Peyer's patch (tissue), 4 donors: ENCODE results near the gene MCOLN1. TPM values are rescaled to one million over a fixed set of nuclear protein-coding genes. Genes with fewer than 3 reads are reported as not detected.

ENCODE experiments used
- DNase-seq, 3 donors: peaks; one replicate each; pipeline ENCODE4 v3.0.0-alpha.2; 2017 to 2019
- H3K27ac ChIP-seq, 4 donors: fragments of 200-600 bp; sonication (generic); one replicate each; pipeline ENCODE4 v1.5.1; 2016 to 2019
- H3K27me3 ChIP-seq, 2 donors: fragments of 200-600 bp; sonication (generic); one replicate each; pipeline ENCODE4 v1.5.1; 2019
- H3K36me3 ChIP-seq, 3 donors: fragments of 200-600 bp; sonication (generic); one replicate each; pipeline ENCODE4 v1.5.1; 2016 to 2019
- H3K4me1 ChIP-seq, 4 donors: fragments of 200-600 bp; sonication (generic); one replicate each; pipeline ENCODE4 v1.5.1; 2016 to 2019
- H3K4me3 ChIP-seq, 4 donors: fragments of 200-600 bp; sonication (generic); 1 replicate in 3 of 4; 2 replicates in 1 of 4; pipeline ENCODE4 v1.5.1; 2016 to 2019; ENCODE audit warnings: mild to moderate bottlenecking in 1 of 4
- H3K9me3 ChIP-seq, 4 donors: fragments of 200-600 bp; sonication (generic); one replicate each; pipeline ENCODE4 v1.5.1; 2016 to 2019; ENCODE audit warnings: mild to moderate bottlenecking in 1 of 4
- POLR2A ChIP-seq, 2 donors: fragments of 450-650 bp; IDR thresholded peaks; one replicate each; pipeline ENCODE4 v1.5.1; 2017; ENCODE audit warnings: antibody characterized with exemption in 2 of 2, mild to moderate bottlenecking in 2 of 2, moderate library complexity in 2 of 2
- total RNA-seq, 4 donors: library from RNA; depleted of rRNA; stranded (reverse); fragments of >200 nt; gene quantifications; one replicate each; pipeline ENCODE4 v1.1.0, GENCODE V29; 2016
- TF ChIP-seq, protein P1 (sequence below), 6 experiments: fragments of 450-650 bp in 4 of 6; fragments of 200-600 bp in 2 of 6; sonication (generic) in 1 of 6; IDR thresholded peaks; one replicate each; pipeline ENCODE4 v1.5.1; 2017 to 2019; ENCODE audit warnings: antibody characterized with exemption in 6 of 6, mild to moderate bottlenecking in 3 of 6, moderate library complexity in 1 of 6

MCOLN1 gene
- total RNA-seq, 4 donors from 2014 or later: 18.0 to 37.1 (median 21.9) TPM

DNA sequence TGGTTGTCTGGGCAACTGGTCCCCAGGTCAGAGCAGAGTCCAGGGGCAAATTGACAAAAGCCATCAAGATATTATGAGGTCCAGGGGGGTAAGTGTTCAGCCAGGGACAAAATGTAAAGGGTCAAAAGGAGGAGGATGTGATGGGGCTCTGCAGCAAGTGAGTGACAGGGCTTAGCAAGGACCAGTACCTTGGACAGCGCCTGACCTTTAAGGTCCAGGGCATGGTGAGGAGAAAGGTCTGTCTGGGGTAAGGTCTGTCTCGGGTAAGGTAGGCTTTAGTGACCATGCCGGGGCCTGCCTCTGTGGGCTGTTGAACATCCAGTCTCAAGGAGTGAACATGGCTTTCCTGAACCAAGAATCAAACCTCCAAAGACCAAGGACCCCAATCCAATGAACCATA lies 12.8 kb upstream of the MCOLN1 start:
- TF ChIP-seq, protein P1, sequence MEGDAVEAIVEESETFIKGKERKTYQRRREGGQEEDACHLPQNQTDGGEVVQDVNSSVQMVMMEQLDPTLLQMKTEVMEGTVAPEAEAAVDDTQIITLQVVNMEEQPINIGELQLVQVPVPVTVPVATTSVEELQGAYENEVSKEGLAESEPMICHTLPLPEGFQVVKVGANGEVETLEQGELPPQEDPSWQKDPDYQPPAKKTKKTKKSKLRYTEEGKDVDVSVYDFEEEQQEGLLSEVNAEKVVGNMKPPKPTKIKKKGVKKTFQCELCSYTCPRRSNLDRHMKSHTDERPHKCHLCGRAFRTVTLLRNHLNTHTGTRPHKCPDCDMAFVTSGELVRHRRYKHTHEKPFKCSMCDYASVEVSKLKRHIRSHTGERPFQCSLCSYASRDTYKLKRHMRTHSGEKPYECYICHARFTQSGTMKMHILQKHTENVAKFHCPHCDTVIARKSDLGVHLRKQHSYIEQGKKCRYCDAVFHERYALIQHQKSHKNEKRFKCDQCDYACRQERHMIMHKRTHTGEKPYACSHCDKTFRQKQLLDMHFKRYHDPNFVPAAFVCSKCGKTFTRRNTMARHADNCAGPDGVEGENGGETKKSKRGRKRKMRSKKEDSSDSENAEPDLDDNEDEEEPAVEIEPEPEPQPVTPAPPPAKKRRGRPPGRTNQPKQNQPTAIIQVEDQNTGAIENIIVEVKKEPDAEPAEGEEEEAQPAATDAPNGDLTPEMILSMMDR (IDR thresholded peaks at IDR 0.05): no peak

GRCh38 chr19:7512400-7512851 lies 10.0 kb upstream of the MCOLN1 start:
- no peak for TF ChIP-seq POLR2A (IDR thresholded peaks at IDR 0.05)
- TF ChIP-seq, protein P1 (IDR thresholded peaks at IDR 0.05): no peak
- Histone ChIP-seq H3K9me3 (no peaks in the 10 kb centered on the region), H3K27me3 (no peaks in the 10 kb centered on the region), H3K4me1 (peaks cover 0 to 10% (median 5%) of the 10 kb centered on the region in 4 donors), H3K4me3 (no peak overlapping the region), H3K27ac (no peak overlapping the region), H3K36me3 (no peaks in the 10 kb centered on the region)
- no peak for DNase-seq

More for the DNA sequence above, 12.8 kb upstream of the MCOLN1 start:
- peaks cover 0 to 14% (median 5%) of the 10 kb centered on the region in 4 donors for H3K4me1 ChIP-seq
- H3K27me3 ChIP-seq: no peaks in the 10 kb centered on the region
- no peaks in the 10 kb centered on the region for H3K9me3 ChIP-seq
- H3K4me3 ChIP-seq: no peak overlapping the region
- H3K36me3 ChIP-seq: no peaks in the 10 kb centered on the region
- DNase-seq: no peak
- no peak overlapping the region for H3K27ac ChIP-seq

DNA sequence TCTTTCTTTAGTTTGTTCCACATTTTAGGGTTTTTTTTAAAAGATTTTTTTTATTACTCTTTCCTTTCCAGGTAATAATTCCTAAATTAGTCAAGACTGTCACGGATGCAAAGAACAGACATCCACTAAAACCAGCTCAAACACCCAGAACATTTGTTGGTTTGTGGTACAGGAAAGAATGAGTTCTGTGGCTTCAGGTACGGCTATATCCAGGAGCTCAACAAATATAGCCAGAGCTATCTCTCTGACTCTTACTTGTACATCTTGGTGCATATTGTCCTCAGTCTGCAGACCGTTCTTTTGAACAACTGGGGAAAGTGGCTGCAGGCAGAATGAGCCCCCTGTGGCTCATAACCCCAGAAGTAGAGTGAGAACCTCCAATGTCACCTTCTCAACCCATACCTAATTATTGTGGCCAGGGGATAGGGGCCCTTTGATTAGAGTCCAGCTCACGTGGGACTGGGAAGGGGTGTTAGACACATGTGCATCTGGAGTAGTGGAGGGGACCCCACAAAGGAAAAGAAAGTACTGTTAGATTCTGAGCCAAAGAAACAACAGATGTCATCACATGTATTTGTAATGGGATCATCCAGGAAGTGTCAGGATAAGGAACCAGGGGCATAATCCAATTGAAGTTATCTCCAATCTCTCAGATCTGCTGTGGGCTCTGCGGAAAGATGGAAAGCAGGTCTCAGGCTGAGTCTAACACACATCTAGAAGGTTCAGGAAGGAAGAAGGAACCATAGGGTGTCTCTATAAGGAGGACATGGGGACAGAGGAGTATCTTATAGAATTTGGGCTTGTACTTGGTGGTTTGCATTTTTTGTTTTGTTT lies 8.4 kb upstream of the MCOLN1 start:
- TF ChIP-seq POLR2A (IDR thresholded peaks at IDR 0.05): no peak
- TF ChIP-seq, protein P1 (IDR thresholded peaks at IDR 0.05): no peak

GRCh38 chr19:7515110-7515644 lies 7.2 kb upstream of the MCOLN1 start:
- DNase-seq: peak in 1 of 3 donors; percentile 70
- H3K4me3 ChIP-seq: peak overlapping the region in 3 of 4 donors; percentile 24 to 90 (median 57)

More for the DNA sequence above, 8.4 kb upstream of the MCOLN1 start:
- no peaks in the 10 kb centered on the region for H3K27me3 ChIP-seq
- H3K4me1 ChIP-seq: peaks cover 0 to 10% (median 5%) of the 10 kb centered on the region in 4 donors
- H3K36me3 ChIP-seq: no peaks in the 10 kb centered on the region
- DNase-seq: no peak
- no peak overlapping the region for H3K4me3 ChIP-seq
- peak overlapping the region in 3 of 4 donors; percentile 68 to 91 (median 87) for H3K27ac ChIP-seq
- no peaks in the 10 kb centered on the region for H3K9me3 ChIP-seq

GRCh38 chr19:7515645-7516151 lies 6.7 kb upstream of the MCOLN1 start, which contains the start of gene ZNF358:
ZNF358 (plus strand) TSS chr19:7516103; CDS start chr19:7519243, 3,140 bp downstream.
- Histone ChIP-seq H3K4me3 (peak within 1 kb of the TSS; percentile 57 to 90 (median 71)), H3K36me3 (peaks cover 0 to 13% (median 0%) of the 10 kb centered on the region in 3 donors), H3K27ac (peak within 1 kb of the TSS; percentile 67 to 91 (median 82)), H3K4me1 (peaks cover 0 to 10% (median 5%) of the 10 kb centered on the region in 4 donors), H3K9me3 (no peaks in the 10 kb centered on the region), H3K27me3 (no peaks in the 10 kb centered on the region)
- peak in 2 of 3 donors; percentile 89 to 91 for DNase-seq
- TF ChIP-seq, protein P1 (IDR thresholded peaks at IDR 0.05): no peak
- peak in 1 of 2 donors; percentile 34 for TF ChIP-seq POLR2A (IDR thresholded peaks at IDR 0.05)

More at GRCh38 chr19:7515110-7515644, 7.2 kb upstream of the MCOLN1 start:
- Histone ChIP-seq H3K4me1 (peaks cover 0 to 10% (median 5%) of the 10 kb centered on the region in 4 donors), H3K9me3 (no peaks in the 10 kb centered on the region), H3K27ac (peak overlapping the region; percentile 67 to 91 (median 80)), H3K27me3 (no peaks in the 10 kb centered on the region), H3K36me3 (peaks cover 0 to 11% (median 0%) of the 10 kb centered on the region in 3 donors)
- TF ChIP-seq, protein P1 (IDR thresholded peaks at IDR 0.05): no peak
- no peak for TF ChIP-seq POLR2A (IDR thresholded peaks at IDR 0.05)
